Left colon (tissue), 2 donors: ENCODE measurements around the gene RNMT. TPM values are rescaled to one million over a fixed set of nuclear protein-coding genes. Genes with fewer than 3 reads are reported as not detected.
"Not testable (repeated sequence)": the region's sequence is repeated elsewhere in the genome, so short reads cannot be mapped to it uniquely, and the experiment has no call there.

Experiments
- ATAC-seq: fragments of 200-7000 bp; cut with Tn5 transposase; one replicate; pipeline ENCODE4 v1.9.1; 2020; ENCODE audit warnings: mild to moderate bottlenecking, moderate library complexity
- DNase-seq, 2 donors: peaks; one replicate each; pipeline ENCODE4 v3.0.0-alpha.2; 2020
- intact Hi-C, 2 donors: fragments of 100-400 bp; cut with DNase I in 1 of 2; cut with micrococcal nuclease in 1 of 2; formaldehyde crosslinking; loops; one replicate each; pipeline versions ENCODE4 v1.11.2 to v1.14.0; 2022; cut with DNase I, micrococcal nuclease
- total RNA-seq, 2 donors: library from RNA; stranded (reverse); fragmentation: NEBNext Ultra II Directional; extraction: Animal tissue kit (Norgen Biotek cat#: 25700); gene quantifications; one replicate each; pipeline ENCODE4 v1.2.1, GENCODE V29; 2021
- donor health status: DM: no; HTN: no; CAD: no.
- donor health status: DM: yes; HTN: yes; CAD: no.

The RNMT gene
- total RNA-seq, 2 donors from 2014 or later: 12.6 to 19.1 TPM

- intact Hi-C loops: no loop called here
- peak; percentile 33 for ATAC-seq
- DNase-seq: no peak
Observed at GRCh38 chr18:13725566-13726231, 774 bp upstream of the RNMT start.

GRCh38 chr18:13726972-13727331 lies 479 bp downstream of the RNMT start:
- ATAC-seq: peak; percentile 37
- intact Hi-C loops: no loop called here

GRCh38 chr18:13730481-13730880 lies 4.0 kb downstream of the RNMT start:
- ATAC-seq (no peak), DNase-seq (no peak)
- intact Hi-C loops: no loop called here

More at GRCh38 chr18:13726972-13727331, 479 bp downstream of the RNMT start:
- DNase-seq: peak; percentile 61 to 66

GRCh38 chr18:13735681-13736080 lies 9.2 kb downstream of the RNMT start:
- intact Hi-C loops: no loop called here
- DNase-seq (no peak), ATAC-seq (no peak)

- no peak for ATAC-seq
- no peak for DNase-seq
- intact Hi-C loops: no loop called here
Observed at GRCh38 chr18:13745696-13746095, 19.2 kb downstream of the RNMT start.

GRCh38 chr18:13746633-13747032 lies 20.2 kb downstream of the RNMT start:
- peak in 1 of 2 donors; percentile 46 for DNase-seq
- peak; percentile 92 for ATAC-seq
- intact Hi-C loops: no loop called here

- DNase-seq, ATAC-seq, intact Hi-C loops: not testable (repeated sequence)
Observed at GRCh38 chr18:13751599-13751998, 25.1 kb downstream of the RNMT start.

GRCh38 chr18:13756261-13756660 lies 29.8 kb downstream of the RNMT start:
- DNase-seq: no peak
- no peak for ATAC-seq
- intact Hi-C loops: no loop called here

- ATAC-seq: no peak
- intact Hi-C loops: no loop called here
- no peak for DNase-seq
Observed at GRCh38 chr18:13756671-13757070, 30.2 kb downstream of the RNMT start.

GRCh38 chr18:13758622-13759021 lies 32.1 kb downstream of the RNMT start:
- DNase-seq (no peak), ATAC-seq (no peak)
- intact Hi-C loops: no loop called here

GRCh38 chr18:13760047-13760446 lies 33.6 kb downstream of the RNMT start:
- DNase-seq (no peak), ATAC-seq (no peak)
- intact Hi-C loops: no loop called here

- ATAC-seq: no peak
- intact Hi-C loops: no loop called here
- DNase-seq: no peak
Observed at GRCh38 chr18:13762690-13763439, 36.4 kb downstream of the RNMT start.

GRCh38 chr18:13775058-13775457 lies 48.6 kb downstream of the RNMT start:
- ATAC-seq: no peak
- no peak for DNase-seq
- intact Hi-C loops: no loop called here

GRCh38 chr18:13791181-13791580 lies 64.7 kb downstream of the RNMT start:
- no peak for DNase-seq
- ATAC-seq: no peak
- intact Hi-C loops: no loop called here

- intact Hi-C loops: no loop called here
- DNase-seq (no peak), ATAC-seq (no peak)
Observed at GRCh38 chr18:13793819-13794218, 67.3 kb downstream of the RNMT start.

- intact Hi-C loops: no loop called here
- DNase-seq: no peak
- no peak for ATAC-seq
Observed at GRCh38 chr18:13796515-13796914, 70.0 kb downstream of the RNMT start.

- intact Hi-C loops: no loop called here
Observed at GRCh38 chr18:13797157-13797611, 70.7 kb downstream of the RNMT start.

GRCh38 chr18:13799396-13799795 lies 72.9 kb downstream of the RNMT start:
- intact Hi-C loops: no loop called here
- DNase-seq (no peak), ATAC-seq (no peak)

More at GRCh38 chr18:13797157-13797611, 70.7 kb downstream of the RNMT start:
- ATAC-seq (no peak), DNase-seq (no peak)

GRCh38 chr18:13800505-13801259 lies 74.2 kb downstream of the RNMT start:
- peak; percentile 99 for ATAC-seq

GRCh38 chr18:13801260-13801601 lies 74.8 kb downstream of the RNMT start:
- intact Hi-C loops: no loop called here
- ATAC-seq (no peak), DNase-seq (no peak)

More at GRCh38 chr18:13800505-13801259, 74.2 kb downstream of the RNMT start:
- intact Hi-C loops: no loop called here
- peak; percentile 74 to 84 for DNase-seq
